VCaP (cell line): ENCODE data around the gene PAFAH1B1.

Source experiments
- H3K27ac ChIP-seq: fragments of 450-650 bp; 2 replicates; pipeline ENCODE4 v1.5.1; 2017
- CTCF ChIP-seq: fragments of 450-650 bp; conservative IDR thresholded peaks from 2 replicates; pipeline ENCODE4 v1.5.1; 2017; ENCODE audit warnings: mild to moderate bottlenecking, moderate library complexity

Gene PAFAH1B1

DNA sequence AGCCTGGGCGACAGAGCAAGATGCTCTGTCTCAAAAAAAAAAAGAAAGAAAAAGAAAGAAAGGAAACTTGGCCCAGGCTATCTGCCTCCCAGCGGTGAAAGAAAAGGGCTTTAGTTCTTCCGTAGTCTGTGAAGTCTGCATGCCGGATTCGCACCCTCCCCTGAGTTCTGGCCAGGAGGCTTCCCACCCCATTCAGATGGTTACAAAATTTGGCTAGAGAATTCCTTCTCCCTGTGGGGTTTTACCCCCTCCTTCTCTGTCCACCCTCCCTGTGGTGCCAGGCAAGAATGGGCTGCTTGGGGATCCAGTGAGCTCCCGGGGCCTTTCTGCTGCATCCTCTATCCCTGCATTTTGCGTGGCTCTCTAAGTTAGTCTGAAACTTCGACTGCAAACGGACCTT lies 37.8 kb downstream of the PAFAH1B1 start:
- TF ChIP-seq CTCF = no peak
- H3K27ac ChIP-seq = no peak overlapping the region

GRCh38 chr17:2634361-2634960 lies 41.0 kb downstream of the PAFAH1B1 start:
- H3K27ac ChIP-seq = peak overlapping the region; percentile 45; the same call in 1 of the 2 replicates
- TF ChIP-seq CTCF = no peak

- H3K27ac ChIP-seq = peak overlapping the region; percentile 45
- TF ChIP-seq CTCF = no peak
Measured at GRCh38 chr17:2635241-2635640, 41.8 kb downstream of the PAFAH1B1 start.

DNA sequence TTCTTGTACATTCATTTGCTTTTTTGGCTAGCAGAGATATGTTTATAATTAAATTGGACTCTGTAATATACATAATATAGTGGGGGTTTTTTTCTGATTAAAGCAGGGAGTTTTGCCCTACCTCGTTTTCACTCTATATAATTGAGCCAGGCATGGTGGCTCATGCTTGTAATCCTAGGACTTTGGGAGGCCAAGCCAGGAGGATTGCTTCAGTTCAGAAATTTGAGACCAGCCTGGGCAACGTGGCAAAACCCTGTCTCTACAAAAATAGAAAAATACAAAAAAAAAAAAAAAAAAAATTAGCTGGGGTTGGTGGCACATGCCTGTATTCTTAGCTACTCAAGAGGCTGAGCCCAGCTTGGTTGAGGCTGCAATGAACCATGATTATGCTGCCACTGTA lies 42.2 kb downstream of the PAFAH1B1 start:
- TF ChIP-seq CTCF = no peak
- H3K27ac ChIP-seq = peak overlapping the region; percentile 45

- H3K27ac ChIP-seq = peak overlapping the region; percentile 45
- no peak for TF ChIP-seq CTCF
Measured at GRCh38 chr17:2636169-2636930, 42.9 kb downstream of the PAFAH1B1 start.

DNA sequence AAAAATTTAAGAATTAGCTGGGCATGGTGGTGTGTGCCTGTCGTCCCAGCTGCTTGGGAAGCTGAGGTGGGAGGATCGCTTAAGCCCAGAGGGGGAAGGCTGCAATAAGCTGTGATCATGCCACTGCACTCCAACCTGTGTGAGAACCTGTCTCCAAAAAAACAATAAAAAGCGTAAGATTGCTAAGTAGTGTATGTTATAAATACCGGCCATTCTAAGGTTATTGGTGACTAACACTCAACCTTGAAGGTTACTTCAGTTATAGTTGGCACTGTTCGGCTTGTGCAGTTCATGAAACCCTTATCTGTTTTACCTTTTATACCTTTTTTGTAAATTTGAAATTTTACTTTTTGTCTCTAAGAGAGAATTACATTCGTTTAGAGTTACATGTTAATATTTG lies 44.0 kb downstream of the PAFAH1B1 start:
- H3K27ac ChIP-seq = no peak overlapping the region
- no peak for TF ChIP-seq CTCF

- TF ChIP-seq CTCF = no peak
- H3K27ac ChIP-seq = no peak overlapping the region
Measured at GRCh38 chr17:2644971-2645370, 51.5 kb downstream of the PAFAH1B1 start.
